Right atrium auricular region (tissue), 2 donors: ENCODE results near the gene DOK6. TPM values are rescaled to one million over a fixed set of nuclear protein-coding genes. Genes with fewer than 3 reads are reported as not detected.

Source experiments
- DNase-seq: peaks from one replicate; pipeline ENCODE4 v3.0.0-alpha.2; 2019; ENCODE audit warnings: low spot score
- H3K27ac ChIP-seq, 2 donors: fragments of 200-600 bp; sonication (generic); 1 replicate in 1 of 2; 2 replicates in 1 of 2; pipeline ENCODE4 v1.5.1; 2016 to 2019
- H3K27me3 ChIP-seq, 2 donors: fragments of 200-600 bp; sonication (generic); one replicate each; pipeline versions ENCODE4 v1.5.1 to v1.6.0; 2017 to 2019
- H3K36me3 ChIP-seq: fragments of 200-600 bp; sonication (generic); one replicate; pipeline ENCODE4 v1.5.1; 2016
- H3K4me1 ChIP-seq, 2 donors: fragments of 200-600 bp; sonication (generic); one replicate each; pipeline versions ENCODE4 v1.5.1 to v1.6.0; 2017 to 2019
- H3K4me3 ChIP-seq, 2 donors: fragments of 200-600 bp; sonication (generic); 1 replicate in 1 of 2; 2 replicates in 1 of 2; pipeline ENCODE4 v1.5.1; 2017 to 2019; ENCODE audit warnings: mild to moderate bottlenecking in 1 of 2, moderate library complexity in 1 of 2
- H3K9me3 ChIP-seq, 2 donors: fragments of 200-600 bp; sonication (generic); one replicate each; pipeline ENCODE4 v1.5.1; 2019
- CTCF ChIP-seq, 2 donors: fragments of 200-600 bp; sonication (generic); IDR thresholded peaks; one replicate each; pipeline ENCODE4 v1.5.1; 2019; ENCODE audit warnings: antibody characterized with exemption in 2 of 2
- total RNA-seq, 2 donors: library from RNA; depleted of rRNA; stranded (reverse); fragments of >200 nt; gene quantifications; one replicate each; pipeline ENCODE4 v1.1.0, GENCODE V29; 2016

Gene DOK6
- total RNA-seq, 2 donors from 2014 or later, result 2.0 to 5.7 TPM

- no peak for TF ChIP-seq CTCF (IDR thresholded peaks at IDR 0.05)
- Histone ChIP-seq H3K36me3 (no peaks in the 10 kb centered on the region), H3K27me3 (no peaks in the 10 kb centered on the region), H3K9me3 (no peaks in the 10 kb centered on the region), H3K4me1 (no peaks in the 10 kb centered on the region), H3K4me3 (no peak overlapping the region), H3K27ac (no peak overlapping the region)
- DNase-seq, result no peak
Measured at GRCh38 chr18:69759046-69759445, 358.4 kb downstream of the DOK6 start.

DNA sequence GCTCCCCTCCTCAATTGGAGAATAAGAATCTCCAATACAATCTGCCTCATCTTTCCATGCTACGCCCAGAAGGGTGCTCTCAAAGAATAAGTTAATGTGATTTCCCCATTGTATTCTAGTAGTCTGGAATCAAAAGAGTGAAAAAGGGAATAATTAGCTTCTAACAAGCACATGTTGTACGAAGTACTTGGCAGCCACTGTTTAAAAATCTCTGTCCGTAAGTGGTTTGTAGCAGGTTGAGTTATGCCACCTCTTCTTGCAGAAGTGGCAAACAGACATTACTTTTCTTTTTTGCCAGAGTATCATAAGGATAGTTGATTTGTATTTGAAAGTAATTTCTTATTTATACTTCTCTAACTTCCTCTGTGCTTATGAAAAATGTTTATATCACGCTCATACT, 362.3 kb downstream of the DOK6 start:
- Histone ChIP-seq H3K4me1 (no peaks in the 10 kb centered on the region), H3K36me3 (no peaks in the 10 kb centered on the region), H3K4me3 (no peak overlapping the region), H3K27me3 (no peaks in the 10 kb centered on the region), H3K9me3 (no peaks in the 10 kb centered on the region), H3K27ac (no peak overlapping the region)
- TF ChIP-seq CTCF (IDR thresholded peaks at IDR 0.05), result no peak
- DNase-seq, result no peak

DNA sequence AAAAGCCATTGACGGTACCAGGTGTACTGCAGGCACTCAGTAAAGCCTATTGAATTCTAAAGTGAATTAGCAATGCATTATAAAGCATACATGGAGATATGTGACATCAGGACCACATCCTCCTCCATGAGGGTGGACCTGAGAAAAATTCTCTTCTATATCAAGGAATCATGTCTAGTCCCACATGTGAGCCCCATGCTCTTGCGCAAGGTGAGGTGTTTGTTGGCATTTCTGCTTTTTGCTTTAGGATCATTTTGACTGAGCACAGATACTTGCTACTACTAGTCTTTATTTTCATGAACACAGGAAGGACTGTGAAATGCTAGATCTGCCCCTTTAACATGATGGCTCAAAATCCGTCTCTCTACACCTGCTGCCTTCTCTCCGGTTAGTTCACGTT, 363.1 kb downstream of the DOK6 start:
- DNase-seq, result no peak
- Histone ChIP-seq H3K27me3 (no peaks in the 10 kb centered on the region), H3K27ac (no peak overlapping the region), H3K4me1 (no peaks in the 10 kb centered on the region), H3K4me3 (no peak overlapping the region), H3K36me3 (no peaks in the 10 kb centered on the region), H3K9me3 (no peaks in the 10 kb centered on the region)
- TF ChIP-seq CTCF (IDR thresholded peaks at IDR 0.05), result no peak

DNA sequence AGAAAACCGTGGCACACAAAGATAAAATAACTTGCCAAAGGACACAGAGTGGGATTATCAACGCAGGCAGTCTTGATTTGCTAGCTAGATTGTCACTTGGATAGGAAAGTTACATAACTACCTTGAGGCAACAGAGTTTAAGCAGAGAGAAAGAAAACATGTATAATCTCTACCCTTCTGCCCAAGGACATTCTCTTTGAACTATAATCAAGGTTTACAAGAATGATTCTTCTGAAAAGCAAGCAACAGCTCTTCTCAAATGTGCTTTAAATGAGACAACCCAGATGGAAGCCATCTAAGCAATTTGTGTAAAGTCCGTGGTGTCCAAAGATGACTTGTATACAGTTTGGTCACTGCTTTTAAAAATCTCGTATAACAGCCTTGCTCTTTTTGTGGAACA, 369.6 kb downstream of the DOK6 start:
- Histone ChIP-seq H3K27ac (no peak overlapping the region), H3K9me3 (no peaks in the 10 kb centered on the region), H3K27me3 (no peaks in the 10 kb centered on the region), H3K4me1 (no peaks in the 10 kb centered on the region), H3K36me3 (no peaks in the 10 kb centered on the region), H3K4me3 (no peak overlapping the region)
- DNase-seq, result no peak
- TF ChIP-seq CTCF (IDR thresholded peaks at IDR 0.05), result no peak

DNA sequence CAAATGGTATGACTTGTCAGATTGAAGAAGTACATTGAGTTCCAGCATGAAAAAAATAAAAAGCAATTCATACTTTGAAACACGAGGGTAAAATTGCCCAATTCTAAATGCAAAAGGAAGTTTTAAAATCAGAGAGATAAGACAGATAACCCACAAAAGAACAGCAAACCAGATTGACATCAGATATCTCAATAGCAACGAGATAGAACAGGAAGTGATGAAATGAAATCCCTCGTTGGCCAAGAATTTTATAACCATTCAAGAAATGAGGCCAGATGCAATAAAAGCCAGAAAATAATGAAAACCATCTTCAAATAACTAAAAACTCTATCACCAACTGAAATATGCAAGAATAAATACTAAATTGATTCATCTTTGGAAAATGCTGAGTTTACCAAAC, 374.1 kb downstream of the DOK6 start:
- H3K27ac ChIP-seq, result no peak overlapping the region
- no peaks in the 10 kb centered on the region for H3K4me1 ChIP-seq
- no peak overlapping the region for H3K4me3 ChIP-seq
- no peak for DNase-seq
- H3K36me3 ChIP-seq, result no peaks in the 10 kb centered on the region
- no peak for TF ChIP-seq CTCF (IDR thresholded peaks at IDR 0.05)
- no peaks in the 10 kb centered on the region for H3K27me3 ChIP-seq
- H3K9me3 ChIP-seq, result no peaks in the 10 kb centered on the region

GRCh38 chr18:69777248-69777647, 376.6 kb downstream of the DOK6 start:
- Histone ChIP-seq H3K27me3 (no peaks in the 10 kb centered on the region), H3K4me1 (no peaks in the 10 kb centered on the region), H3K9me3 (no peaks in the 10 kb centered on the region), H3K36me3 (no peaks in the 10 kb centered on the region), H3K27ac (no peak overlapping the region), H3K4me3 (no peak overlapping the region)
- TF ChIP-seq CTCF (IDR thresholded peaks at IDR 0.05), result no peak
- no peak for DNase-seq
